Skeletal muscle satellite cell (primary cell): ENCODE data around the gene PLAC9. TPM values are rescaled to one million over a fixed set of nuclear protein-coding genes. Genes with fewer than 3 reads are reported as not detected.
"Not testable (repeated sequence)": the region's sequence is repeated elsewhere in the genome, so short reads cannot be mapped to it uniquely, and the experiment has no call there.

ENCODE experiments used
- H3K27me3 ChIP-seq: 2 replicates; pipeline ENCODE4 v1.7.0; 2013; ENCODE audit warnings: low read length; ENCODE audit not compliant: control insufficient read depth, insufficient read depth
- H3K36me3 ChIP-seq: 2 replicates; pipeline ENCODE4 v1.7.0; 2013; ENCODE audit warnings: mild to moderate bottlenecking, control low read depth, low read length; ENCODE audit not compliant: insufficient read depth
- H3K4me1 ChIP-seq: 2 replicates; pipeline ENCODE4 v1.7.0; 2013; ENCODE audit warnings: low read length; ENCODE audit not compliant: control insufficient read depth, insufficient read depth
- H3K4me2 ChIP-seq: 2 replicates; pipeline ENCODE4 v1.7.0; 2013; ENCODE audit warnings: mild to moderate bottlenecking, low read length
- H3K4me3 ChIP-seq: 2 replicates; pipeline ENCODE4 v1.7.0; 2013; ENCODE audit warnings: low read length
- H3K9ac ChIP-seq: 2 replicates; pipeline ENCODE4 v1.7.0; 2013; ENCODE audit warnings: mild to moderate bottlenecking, low read depth, low read length, moderate library complexity
- H3K9me3 ChIP-seq: replicated peaks from 2 replicates; pipeline ENCODE4 v1.7.0; 2013; ENCODE audit warnings: mild to moderate bottlenecking, control low read depth, low read length
- total RNA-seq: library from RNA; depleted of rRNA; stranded (reverse); fragments of >200 nt; gene quantifications from 2 replicates; pipeline ENCODE4 v1.2.3, GENCODE V29; 2012; rRNA removed

PLAC9 gene
- total RNA-seq, result 17.2 and 32.1 TPM in 2 replicates

- no peaks in the 10 kb centered on the region for H3K9me3 ChIP-seq
- H3K36me3 ChIP-seq, result no peaks in the 10 kb centered on the region
- peak within 1 kb of the TSS; percentile 72 for H3K9ac ChIP-seq
- H3K4me2 ChIP-seq, result peak within 1 kb of the TSS; percentile 91
- peaks cover 5% of the 10 kb centered on the region for H3K27me3 ChIP-seq
- H3K4me3 ChIP-seq, result peak within 1 kb of the TSS; percentile 72
- peaks cover 24% of the 10 kb centered on the region for H3K4me1 ChIP-seq
Observed at GRCh38 chr10:80132299-80133139, at the start of gene PLAC9. PLAC9 (plus strand) TSS chr10:80132730; CDS start chr10:80132763, 33 bp downstream.

DNA sequence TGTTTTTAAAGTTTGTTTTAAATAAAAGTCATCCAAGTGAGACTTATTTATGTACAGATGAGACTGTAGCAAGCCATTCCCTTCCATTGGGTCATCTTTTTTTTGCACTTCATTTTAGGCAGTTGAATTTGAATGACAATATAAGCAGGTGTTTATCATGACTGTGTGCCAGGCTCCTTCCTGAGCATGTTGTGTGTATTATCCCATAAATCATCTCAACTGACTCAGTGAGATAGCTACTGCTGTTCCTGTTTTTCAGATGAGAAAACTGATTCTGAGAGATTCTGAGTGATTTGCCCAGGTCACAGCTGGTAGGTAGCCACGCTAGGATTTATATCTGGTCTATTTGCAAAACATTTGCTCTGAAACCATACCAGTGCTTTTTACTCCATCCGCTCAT is 42.4 kb upstream of the PLAC9 start:
- no peaks in the 10 kb centered on the region for H3K9me3 ChIP-seq
- H3K36me3 ChIP-seq, result no peaks in the 10 kb centered on the region
- no peak overlapping the region for H3K9ac ChIP-seq
- H3K4me2 ChIP-seq, result no peak overlapping the region
- H3K4me1 ChIP-seq, result no peaks in the 10 kb centered on the region
- H3K27me3 ChIP-seq, result no peaks in the 10 kb centered on the region
- no peak overlapping the region for H3K4me3 ChIP-seq

GRCh38 chr10:80094231-80094630 is 38.3 kb upstream of the PLAC9 start:
- Histone ChIP-seq H3K4me1 (no peaks in the 10 kb centered on the region), H3K27me3 (no peaks in the 10 kb centered on the region), H3K4me2 (no peak overlapping the region), H3K4me3 (no peak overlapping the region), H3K9ac (no peak overlapping the region), H3K9me3 (no peaks in the 10 kb centered on the region), H3K36me3 (no peaks in the 10 kb centered on the region)

DNA sequence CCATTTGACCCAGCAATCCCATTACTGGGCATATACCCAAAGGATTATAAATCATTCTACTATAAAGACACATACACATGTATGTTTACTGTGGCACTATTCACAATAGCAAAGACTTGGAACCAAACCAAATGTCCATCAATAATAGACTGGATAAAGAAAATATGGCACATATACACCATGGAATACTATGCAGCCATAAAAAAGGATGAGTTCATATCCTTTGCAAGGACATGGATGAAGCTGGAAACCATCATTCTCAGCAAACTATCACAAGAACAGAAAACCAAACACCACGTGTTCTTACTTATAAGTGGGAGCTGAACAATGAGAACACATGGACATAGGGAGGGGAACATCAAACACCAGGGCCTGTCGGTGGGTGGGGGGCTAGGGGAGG is 34.3 kb upstream of the PLAC9 start:
- H3K9me3 ChIP-seq, H3K4me3 ChIP-seq, H3K27me3 ChIP-seq, H3K36me3 ChIP-seq, H3K4me2 ChIP-seq, H3K9ac ChIP-seq, H3K4me1 ChIP-seq: not testable (repeated sequence)

DNA sequence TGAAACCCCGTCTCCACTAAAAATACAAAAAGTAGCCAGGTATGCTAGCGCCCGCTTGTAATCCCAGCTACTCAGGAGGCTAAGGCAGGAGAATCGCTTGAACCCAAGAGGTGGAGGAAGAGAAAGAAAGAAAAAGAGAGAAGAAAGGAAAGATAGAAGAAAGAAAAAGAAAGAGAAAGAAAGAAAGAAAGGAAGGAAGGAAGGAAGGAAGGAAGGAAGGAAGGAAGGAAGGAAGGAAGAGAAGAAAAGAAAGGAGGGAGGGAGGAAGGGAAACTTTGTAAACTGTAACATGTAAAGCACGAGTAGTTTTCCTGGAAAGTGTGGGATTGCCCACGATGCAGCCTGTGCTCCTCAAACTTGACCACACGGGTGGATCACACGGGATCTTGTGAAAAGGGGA is 33.2 kb upstream of the PLAC9 start:
- H3K4me1 ChIP-seq, H3K4me2 ChIP-seq, H3K36me3 ChIP-seq, H3K9ac ChIP-seq, H3K9me3 ChIP-seq, H3K27me3 ChIP-seq, H3K4me3 ChIP-seq: not testable (repeated sequence)

GRCh38 chr10:80100116-80100515 is 32.4 kb upstream of the PLAC9 start:
- H3K4me2 ChIP-seq, result no peak overlapping the region
- H3K4me3 ChIP-seq, result no peak overlapping the region
- H3K4me1 ChIP-seq, result peaks cover 4% of the 10 kb centered on the region
- H3K36me3 ChIP-seq, result no peaks in the 10 kb centered on the region
- H3K9me3 ChIP-seq, result no peaks in the 10 kb centered on the region
- no peaks in the 10 kb centered on the region for H3K27me3 ChIP-seq
- no peak overlapping the region for H3K9ac ChIP-seq

DNA sequence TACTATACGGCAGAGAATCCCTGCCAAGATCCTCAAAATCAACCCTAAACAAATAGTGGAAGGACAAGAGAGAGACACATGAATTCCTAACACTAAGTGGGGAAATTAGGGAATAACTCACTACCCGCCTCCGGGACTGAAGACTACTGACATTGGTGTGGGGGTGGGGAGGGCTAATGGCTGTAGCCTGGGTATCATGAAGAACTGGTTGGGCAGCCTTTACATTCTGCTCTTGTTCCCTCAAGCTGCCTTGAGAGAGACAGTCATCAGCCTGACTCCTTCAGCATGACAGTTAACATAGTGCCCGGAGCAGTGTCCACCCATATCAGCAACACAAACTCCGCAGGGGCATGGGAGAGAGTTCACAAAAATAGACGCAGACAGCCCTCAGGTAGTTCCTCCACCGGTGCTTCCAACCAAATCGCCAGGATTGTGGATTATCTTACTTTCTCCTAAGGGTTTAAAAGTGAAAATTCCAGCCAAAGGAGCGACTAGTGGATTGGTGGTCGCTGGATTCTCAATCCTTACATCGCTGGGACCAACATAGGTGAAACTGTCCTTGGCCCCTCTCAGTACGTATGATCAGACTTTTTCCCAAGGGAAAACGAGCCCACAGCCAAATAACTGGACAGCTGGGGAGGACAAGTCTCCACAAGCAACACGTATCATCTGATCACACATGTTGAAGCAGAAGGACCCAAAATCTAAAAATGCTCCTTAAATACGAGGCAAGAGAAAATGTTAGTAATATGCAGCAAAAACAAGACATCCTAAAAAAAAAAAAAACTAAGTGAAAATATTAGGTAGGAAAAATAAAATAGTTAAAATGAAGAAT is 31.5 kb upstream of the PLAC9 start:
- peaks cover 5% of the 10 kb centered on the region for H3K27me3 ChIP-seq
- no peaks in the 10 kb centered on the region for H3K9me3 ChIP-seq
- H3K36me3 ChIP-seq, result no peaks in the 10 kb centered on the region
- H3K4me2 ChIP-seq, result no peak overlapping the region
- H3K9ac ChIP-seq, result no peak overlapping the region
- peaks cover 4% of the 10 kb centered on the region for H3K4me1 ChIP-seq
- H3K4me3 ChIP-seq, result no peak overlapping the region

DNA sequence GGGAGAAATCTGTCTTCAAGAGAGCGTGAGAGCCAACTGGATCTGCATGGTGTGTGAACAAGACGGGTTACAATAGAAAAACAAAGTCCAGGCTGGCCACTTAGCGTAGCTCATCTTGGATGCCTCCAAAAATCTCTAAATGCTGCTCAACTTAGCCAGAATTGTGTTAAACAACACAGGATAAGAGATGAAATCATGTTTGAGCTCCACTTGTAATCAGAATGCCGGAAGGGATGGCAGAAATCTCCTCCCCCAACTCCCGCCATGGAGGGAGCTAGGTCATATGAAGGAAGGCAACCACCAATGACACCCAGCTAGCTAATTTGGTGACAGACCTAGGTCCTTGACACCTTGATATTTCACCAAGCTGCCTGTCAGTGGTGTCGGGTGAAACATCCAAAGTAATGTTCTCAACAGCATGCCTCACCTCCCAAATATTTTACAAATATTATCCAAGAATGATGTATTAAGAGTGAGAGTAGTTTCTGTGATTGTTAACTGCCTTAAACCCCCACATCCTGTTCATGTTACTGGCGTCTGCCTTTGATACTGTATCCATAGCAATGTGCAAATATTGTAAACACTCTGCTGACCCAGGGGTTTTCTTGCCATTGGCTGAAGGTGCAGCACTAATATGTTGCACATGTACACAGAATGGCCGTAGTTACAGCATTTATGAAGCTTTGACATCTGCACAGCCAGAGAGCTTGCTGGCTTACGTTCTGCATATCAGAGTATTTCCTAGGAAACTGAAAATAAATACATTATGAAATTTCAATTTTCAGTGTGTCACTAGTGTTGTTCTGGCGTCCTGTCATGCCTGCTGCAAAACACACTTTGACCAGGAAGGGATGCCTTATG is 28.2 kb upstream of the PLAC9 start:
- H3K4me3 ChIP-seq, result no peak overlapping the region
- H3K4me1 ChIP-seq, result peaks cover 4% of the 10 kb centered on the region
- H3K27me3 ChIP-seq, result peaks cover 8% of the 10 kb centered on the region
- H3K4me2 ChIP-seq, result peak overlapping the region; percentile 33
- no peak overlapping the region for H3K9ac ChIP-seq
- no peaks in the 10 kb centered on the region for H3K9me3 ChIP-seq
- H3K36me3 ChIP-seq, result no peaks in the 10 kb centered on the region

- no peaks in the 10 kb centered on the region for H3K9me3 ChIP-seq
- peaks cover 8% of the 10 kb centered on the region for H3K27me3 ChIP-seq
- H3K36me3 ChIP-seq, result no peaks in the 10 kb centered on the region
- no peak overlapping the region for H3K4me3 ChIP-seq
- H3K9ac ChIP-seq, result no peak overlapping the region
- H3K4me1 ChIP-seq, result peaks cover 4% of the 10 kb centered on the region
- no peak overlapping the region for H3K4me2 ChIP-seq
Observed at GRCh38 chr10:80108576-80109239, 23.8 kb upstream of the PLAC9 start.

GRCh38 chr10:80110986-80111385 is 21.5 kb upstream of the PLAC9 start:
- Histone ChIP-seq H3K4me1 (no peaks in the 10 kb centered on the region), H3K9me3 (no peaks in the 10 kb centered on the region), H3K36me3 (no peaks in the 10 kb centered on the region), H3K4me3 (no peak overlapping the region), H3K4me2 (no peak overlapping the region), H3K27me3 (peaks cover 2% of the 10 kb centered on the region), H3K9ac (no peak overlapping the region)

- H3K4me1 ChIP-seq, result no peaks in the 10 kb centered on the region
- H3K9ac ChIP-seq, result no peak overlapping the region
- no peaks in the 10 kb centered on the region for H3K9me3 ChIP-seq
- no peaks in the 10 kb centered on the region for H3K36me3 ChIP-seq
- no peak overlapping the region for H3K4me2 ChIP-seq
- H3K4me3 ChIP-seq, result no peak overlapping the region
- peaks cover 17% of the 10 kb centered on the region for H3K27me3 ChIP-seq
Observed at GRCh38 chr10:80118669-80119068, 13.9 kb upstream of the PLAC9 start.
